Measurements from ENCODE around the gene HECTD4. TPM values are rescaled to one million over a fixed set of nuclear protein-coding genes. Genes with fewer than 3 reads are reported as not detected.

Gene HECTD4
- total RNA-seq, 2 experiments from 2014 or later: 34.5 to 62.4 TPM

DNA sequence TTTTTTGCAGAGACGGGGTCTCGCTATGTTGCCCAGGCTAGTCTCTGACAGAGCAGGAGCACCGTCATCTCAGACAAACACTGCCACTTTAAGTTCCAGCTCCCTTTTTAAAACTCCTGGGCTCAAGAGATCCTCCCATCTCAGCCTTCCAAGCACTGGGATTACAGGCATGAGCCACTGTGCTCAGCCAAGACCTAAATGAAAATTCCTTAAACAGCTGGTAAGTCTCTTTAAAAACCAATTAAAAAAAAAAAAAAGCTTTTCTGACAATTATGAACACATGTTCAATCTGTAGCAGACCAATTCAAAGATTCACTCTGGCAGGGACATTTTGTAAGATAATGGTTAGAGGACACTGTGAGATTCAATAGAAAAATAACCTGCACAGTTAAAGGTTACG lies 77.8 kb downstream of the HECTD4 start:
- H3K79me2 ChIP-seq (ENCODE audit: insufficient read depth, low read depth, low read length): no peaks in the 10 kb centered on the region
- DNase-seq (ENCODE audit: low spot score): no peak
- no peak overlapping the region for H2AFZ ChIP-seq (ENCODE audit: low read length)
- intact Hi-C loops (cut with micrococcal nuclease; ENCODE audit: unreplicated experiment): no loop called here
- no peaks in the 10 kb centered on the region for H4K20me1 ChIP-seq (ENCODE audit: insufficient read depth, low read length)
- H3K4me2 ChIP-seq (ENCODE audit: low read length): no peak overlapping the region
- no peak overlapping the region for H3K27ac ChIP-seq (ENCODE audit: low read depth, low read length, poor library complexity, severe bottlenecking)
- ChIA-PET POLR2A (interaction anchor here (1.2 kb wide), 1 partner anchor 10 kb away, joined by 3 read pairs; no protein-coding TSS in a partner anchor), CTCF (ENCODE audit: unreplicated experiment) (no interaction called here)
- H3K9me3 ChIP-seq (ENCODE audit: low read length): no peaks in the 10 kb centered on the region
- H3K36me3 ChIP-seq (ENCODE audit: insufficient read depth, low read length): peaks cover 63% of the 10 kb centered on the region
- no peak for TF ChIP-seq EZH2phosphoT487 (IDR thresholded peaks at IDR 0.05; ENCODE audit: borderline replicate concordance, low read depth, low read length)
- TF ChIP-seq, protein P1, sequence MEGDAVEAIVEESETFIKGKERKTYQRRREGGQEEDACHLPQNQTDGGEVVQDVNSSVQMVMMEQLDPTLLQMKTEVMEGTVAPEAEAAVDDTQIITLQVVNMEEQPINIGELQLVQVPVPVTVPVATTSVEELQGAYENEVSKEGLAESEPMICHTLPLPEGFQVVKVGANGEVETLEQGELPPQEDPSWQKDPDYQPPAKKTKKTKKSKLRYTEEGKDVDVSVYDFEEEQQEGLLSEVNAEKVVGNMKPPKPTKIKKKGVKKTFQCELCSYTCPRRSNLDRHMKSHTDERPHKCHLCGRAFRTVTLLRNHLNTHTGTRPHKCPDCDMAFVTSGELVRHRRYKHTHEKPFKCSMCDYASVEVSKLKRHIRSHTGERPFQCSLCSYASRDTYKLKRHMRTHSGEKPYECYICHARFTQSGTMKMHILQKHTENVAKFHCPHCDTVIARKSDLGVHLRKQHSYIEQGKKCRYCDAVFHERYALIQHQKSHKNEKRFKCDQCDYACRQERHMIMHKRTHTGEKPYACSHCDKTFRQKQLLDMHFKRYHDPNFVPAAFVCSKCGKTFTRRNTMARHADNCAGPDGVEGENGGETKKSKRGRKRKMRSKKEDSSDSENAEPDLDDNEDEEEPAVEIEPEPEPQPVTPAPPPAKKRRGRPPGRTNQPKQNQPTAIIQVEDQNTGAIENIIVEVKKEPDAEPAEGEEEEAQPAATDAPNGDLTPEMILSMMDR (conservative IDR thresholded peaks at IDR 0.05; ENCODE audit: low read length): no peak
- no peak overlapping the region for H3K4me3 ChIP-seq (ENCODE audit: low read depth, low read length, poor library complexity, severe bottlenecking)
- no peaks in the 10 kb centered on the region for H3K9me2 ChIP-seq (ENCODE audit: insufficient read depth, low read length)
- BruUV-seq (replicated peaks): no TSS peak
- peaks cover 10% of the 10 kb centered on the region for H3K4me1 ChIP-seq (ENCODE audit: insufficient read depth, low read length, poor library complexity, severe bottlenecking)

DNA sequence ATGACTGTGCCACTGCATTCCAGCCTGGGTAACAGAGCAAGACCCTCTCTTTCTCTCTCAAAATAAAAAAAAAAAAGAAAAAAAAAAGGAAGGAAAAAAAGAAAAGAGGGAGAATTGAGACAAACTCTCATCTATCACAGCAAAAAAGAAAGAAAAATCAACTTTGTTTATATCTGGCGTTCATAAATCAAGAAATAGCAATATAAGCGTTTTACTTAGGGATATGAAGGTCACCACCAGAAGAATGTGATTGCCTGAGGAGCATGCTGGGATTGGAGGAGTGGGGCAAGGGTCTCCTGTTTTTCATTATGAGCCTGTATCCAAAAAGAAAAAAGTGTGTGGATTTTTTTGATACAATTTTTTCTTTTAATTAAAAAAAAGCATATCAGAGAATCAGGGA lies 78.4 kb downstream of the HECTD4 start:
- no peak overlapping the region for H3K4me2 ChIP-seq (ENCODE audit: low read length)
- ChIA-PET CTCF (ENCODE audit: unreplicated experiment) (no interaction called here), POLR2A (interaction anchor here (1.2 kb wide), 1 partner anchor 10 kb away, joined by 3 read pairs; no protein-coding TSS in a partner anchor)
- H3K79me2 ChIP-seq (ENCODE audit: insufficient read depth, low read depth, low read length): no peaks in the 10 kb centered on the region
- H3K4me1 ChIP-seq (ENCODE audit: insufficient read depth, low read length, poor library complexity, severe bottlenecking): peaks cover 10% of the 10 kb centered on the region
- no peak for TF ChIP-seq EZH2phosphoT487 (IDR thresholded peaks at IDR 0.05; ENCODE audit: borderline replicate concordance, low read depth, low read length)
- TF ChIP-seq, protein P1 (conservative IDR thresholded peaks at IDR 0.05; ENCODE audit: low read length): no peak
- BruUV-seq (replicated peaks): no TSS peak
- no peak for DNase-seq (ENCODE audit: low spot score)
- peaks cover 58% of the 10 kb centered on the region for H3K36me3 ChIP-seq (ENCODE audit: insufficient read depth, low read length)
- intact Hi-C loops (cut with micrococcal nuclease; ENCODE audit: unreplicated experiment): no loop called here
- no peak overlapping the region for H2AFZ ChIP-seq (ENCODE audit: low read length)
- H3K9me2 ChIP-seq (ENCODE audit: insufficient read depth, low read length): no peaks in the 10 kb centered on the region
- H3K9me3 ChIP-seq (ENCODE audit: low read length): no peaks in the 10 kb centered on the region
- no peak overlapping the region for H3K4me3 ChIP-seq (ENCODE audit: low read depth, low read length, poor library complexity, severe bottlenecking)
- no peaks in the 10 kb centered on the region for H4K20me1 ChIP-seq (ENCODE audit: insufficient read depth, low read length)
- H3K27ac ChIP-seq (ENCODE audit: low read depth, low read length, poor library complexity, severe bottlenecking): no peak overlapping the region

DNA sequence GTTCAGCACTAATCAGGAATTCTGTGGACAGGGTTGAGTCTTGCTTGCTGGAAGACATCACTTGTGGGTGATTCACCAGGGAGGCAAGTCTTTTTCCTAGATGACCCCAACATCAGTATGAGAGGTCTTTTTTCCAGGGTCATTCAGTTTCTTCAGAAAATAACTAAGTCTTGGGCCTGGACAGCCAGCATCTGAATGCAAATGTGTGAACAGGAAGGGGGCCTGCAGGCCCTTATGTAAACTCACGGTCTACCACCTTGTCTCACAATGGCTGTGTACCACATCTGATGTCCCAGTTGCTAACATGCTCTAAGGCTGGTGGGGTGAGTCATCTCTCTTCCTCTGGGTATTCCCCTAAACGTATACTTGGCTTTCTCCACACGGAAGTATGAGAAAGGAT lies 79.2 kb downstream of the HECTD4 start:
- ChIA-PET POLR2A (interaction anchor here (0.7 kb wide), 3 partner anchors 9 to 28 kb away, joined by 3 to 6 read pairs (median 4); no protein-coding TSS in a partner anchor), CTCF (ENCODE audit: unreplicated experiment) (no interaction called here)
- H4K20me1 ChIP-seq (ENCODE audit: insufficient read depth, low read length): no peaks in the 10 kb centered on the region
- peak overlapping the region; percentile 35; the same call in 1 of the 2 replicates for H3K4me2 ChIP-seq (ENCODE audit: low read length)
- intact Hi-C loops (cut with micrococcal nuclease; ENCODE audit: unreplicated experiment): no loop called here
- TF ChIP-seq, protein P1 (conservative IDR thresholded peaks at IDR 0.05; ENCODE audit: low read length): no peak
- no peak for TF ChIP-seq EZH2phosphoT487 (IDR thresholded peaks at IDR 0.05; ENCODE audit: borderline replicate concordance, low read depth, low read length)
- no peaks in the 10 kb centered on the region for H3K9me2 ChIP-seq (ENCODE audit: insufficient read depth, low read length)
- H3K36me3 ChIP-seq (ENCODE audit: insufficient read depth, low read length): peaks cover 54% of the 10 kb centered on the region
- no peaks in the 10 kb centered on the region for H3K79me2 ChIP-seq (ENCODE audit: insufficient read depth, low read depth, low read length)
- no peak overlapping the region; the same call in 1 of the 2 replicates for H2AFZ ChIP-seq (ENCODE audit: low read length)
- no peak overlapping the region for H3K4me3 ChIP-seq (ENCODE audit: low read depth, low read length, poor library complexity, severe bottlenecking)
- peak; percentile 30 for DNase-seq (ENCODE audit: low spot score)
- peak overlapping the region; percentile 16 for H3K27ac ChIP-seq (ENCODE audit: low read depth, low read length, poor library complexity, severe bottlenecking)
- BruUV-seq (replicated peaks): no TSS peak
- H3K9me3 ChIP-seq (ENCODE audit: low read length): no peaks in the 10 kb centered on the region
- H3K4me1 ChIP-seq (ENCODE audit: insufficient read depth, low read length, poor library complexity, severe bottlenecking): peaks cover 10% of the 10 kb centered on the region
